ENCODE results near the gene CYGB.
"Not testable (repeated sequence)": the region's sequence is repeated elsewhere in the genome, so short reads cannot be mapped to it uniquely, and the experiment has no call there.

The CYGB gene

GRCh38 chr17:76536511-76537287 lies 810 bp downstream of the CYGB start:
- no peak overlapping the region for H3K4me3 ChIP-seq (ENCODE audit: low read depth, low read length)
- TF ChIP-seq CTCF (IDR thresholded peaks at IDR 0.05; ENCODE audit: low read depth, low read length, missing control alignments): no peak
- no peak for DNase-seq (ENCODE audit: low read depth)

GRCh38 chr17:76535788-76536510 lies 1.6 kb downstream of the CYGB start:
- TF ChIP-seq CTCF (IDR thresholded peaks at IDR 0.05; ENCODE audit: low read depth, low read length, missing control alignments): no peak
- H3K4me3 ChIP-seq (ENCODE audit: low read depth, low read length): no peak overlapping the region
- no peak for DNase-seq (ENCODE audit: low read depth)

GRCh38 chr17:76534831-76535732 lies 2.4 kb downstream of the CYGB start:
- DNase-seq (ENCODE audit: low read depth): no peak
- H3K4me3 ChIP-seq (ENCODE audit: low read depth, low read length): no peak overlapping the region
- no peak for TF ChIP-seq CTCF (IDR thresholded peaks at IDR 0.05; ENCODE audit: low read depth, low read length, missing control alignments)

GRCh38 chr17:76533640-76534359 lies 3.7 kb downstream of the CYGB start:
- H3K4me3 ChIP-seq (ENCODE audit: low read depth, low read length); DNase-seq (ENCODE audit: low read depth): not testable (repeated sequence)

- no peak overlapping the region for H3K4me3 ChIP-seq (ENCODE audit: low read depth, low read length)
- TF ChIP-seq CTCF (IDR thresholded peaks at IDR 0.05; ENCODE audit: low read depth, low read length, missing control alignments): no peak
- DNase-seq (ENCODE audit: low read depth): no peak
Measured at GRCh38 chr17:76532072-76532651, 5.3 kb downstream of the CYGB start.

- no peak overlapping the region for H3K4me3 ChIP-seq (ENCODE audit: low read depth, low read length)
- no peak for TF ChIP-seq CTCF (IDR thresholded peaks at IDR 0.05; ENCODE audit: low read depth, low read length, missing control alignments)
- DNase-seq (ENCODE audit: low read depth): no peak
Measured at GRCh38 chr17:76531486-76532038, 5.9 kb downstream of the CYGB start.
